Naive thymus-derived CD8-positive, alpha-beta T cell (primary cell): ENCODE data around the gene SPO11. TPM values are rescaled to one million over a fixed set of nuclear protein-coding genes. Genes with fewer than 3 reads are reported as not detected.
A peak's percentile ranks its signal among the peaks of the same experiment; 100 is the strongest.
"Not testable (repeated sequence)": the region's sequence is repeated elsewhere in the genome, so short reads cannot be mapped to it uniquely, and the experiment has no call there.

Source experiments
- ATAC-seq, 2 donors: fragments of 150-1000 bp; cut with Tn5 transposase in 1 of 2; sonication (Bioruptor Pico), chemical (Tn5 transposase) in 1 of 2; 1 replicate in 1 of 2; 2 replicates in 1 of 2; pipeline ENCODE4 v1.10.0; 2021; ENCODE audit warnings: mild to moderate bottlenecking in 2 of 2, moderate library complexity in 2 of 2
- POLR2A ChIA-PET: fragments of 350-600 bp; sonication (Branson Sonifier 250); formaldehyde crosslinking; loops from one replicate; lab custom pipeline; 2021; ENCODE audit warnings: antibody characterized with exemption; lab: Charles Lee
- DNase-seq, 10 donors: peaks; one replicate each; pipeline versions ENCODE4 v3.0.0 to v3.0.0-alpha.2; 2020 to 2022
- H3K27ac Mint-ChIP-seq, 10 donors: one replicate each; pipeline ENCODE4 v1.8.0; 2020 to 2022; ENCODE audit warnings: mild to moderate bottlenecking in 10 of 10, mixed read lengths in 10 of 10, moderate library complexity in 4 of 10, inconsistent platforms in 1 of 10
- H3K27me3 Mint-ChIP-seq, 5 donors: one replicate each; pipeline ENCODE4 v1.8.0; 2021 to 2022; ENCODE audit warnings: mixed read lengths in 5 of 5
- H3K36me3 Mint-ChIP-seq, 3 donors: one replicate each; pipeline ENCODE4 v1.8.0; 2020 to 2022; ENCODE audit warnings: mixed read lengths in 3 of 3, mild to moderate bottlenecking in 2 of 3, inconsistent platforms in 1 of 3
- H3K4me1 Mint-ChIP-seq, 4 donors: one replicate each; pipeline ENCODE4 v1.8.0; 2021 to 2022; ENCODE audit warnings: mixed read lengths in 4 of 4
- H3K4me3 Mint-ChIP-seq, 10 donors: one replicate each; pipeline ENCODE4 v1.8.0; 2020 to 2022; ENCODE audit warnings: mild to moderate bottlenecking in 10 of 10, mixed read lengths in 10 of 10, moderate library complexity in 6 of 10, inconsistent platforms in 1 of 10
- H3K9me3 Mint-ChIP-seq, 9 donors: one replicate each; pipeline ENCODE4 v1.8.0; 2020 to 2022; ENCODE audit warnings: mixed read lengths in 9 of 9, mild to moderate bottlenecking in 3 of 9, inconsistent platforms in 1 of 9, moderate library complexity in 1 of 9
- polyA plus RNA-seq, 3 donors: library from polyadenylated mRNA; unstranded; fragments of 300-500 nt; fragmentation: Illumina TruSeq; gene quantifications; one replicate each; pipeline ENCODE4 v1.2.3, GENCODE V29; 2021
- total RNA-seq, 8 experiments: library from RNA in 2 of 8; stranded (reverse) in 2 of 8; gene quantifications; one replicate each; pipeline ENCODE4 v1.2.3 and lab custom pipeline; 2021 to 2026

The SPO11 gene
- total and polyA plus RNA-seq, 5 experiments from 2014 or later = not detected

DNA sequence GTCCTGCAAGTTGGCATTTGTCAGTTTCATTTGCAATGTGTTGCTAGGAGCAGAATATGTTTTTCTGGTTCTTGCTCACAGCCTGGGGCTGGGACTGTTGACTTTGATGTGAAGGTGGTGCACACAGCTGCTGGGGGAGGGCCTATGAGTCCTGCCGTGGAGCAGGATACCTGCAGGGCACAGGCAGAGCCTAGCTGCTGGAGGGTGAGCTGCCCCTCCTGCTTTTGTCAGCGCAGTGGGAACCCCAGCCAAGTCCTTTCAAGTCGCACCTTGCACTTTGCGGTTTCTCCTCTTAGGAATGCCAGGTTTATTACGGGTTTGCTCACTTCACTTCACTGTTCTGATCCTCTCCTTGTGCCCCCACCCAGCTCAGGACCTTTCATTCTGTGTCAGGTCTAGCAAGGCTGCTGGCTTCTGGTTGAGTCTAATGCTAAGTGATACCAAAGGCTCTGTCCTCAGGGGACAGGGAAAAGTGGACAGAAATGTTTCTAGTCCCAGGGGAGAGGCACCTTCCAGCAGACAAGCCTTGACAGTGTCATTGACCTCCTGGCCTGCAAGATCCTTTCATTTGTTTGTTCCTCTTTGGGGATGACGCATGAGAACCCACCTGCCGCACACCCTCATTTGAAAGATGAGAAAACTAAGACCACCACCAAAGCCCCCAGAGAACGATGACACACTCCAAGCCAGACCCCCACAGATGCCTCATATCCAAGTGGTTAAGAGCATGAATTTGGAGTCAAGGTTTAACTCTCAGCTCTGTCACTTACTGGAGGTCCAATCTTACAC is 2.7 kb upstream of the SPO11 start:
- Mint-ChIP-seq H3K4me1 (peaks cover 0 to 1% (median 0%) of the 10 kb centered on the region in 4 donors), H3K27ac (no peak overlapping the region), H3K36me3 (peaks cover 0 to 5% (median 0%) of the 10 kb centered on the region in 3 donors), H3K4me3 (no peak overlapping the region), H3K27me3 (peaks cover 21 to 41% (median 31%) of the 10 kb centered on the region in 5 donors), H3K9me3 (peaks cover 0 to 14% (median under 1%) of the 10 kb centered on the region in 9 donors)
- ATAC-seq = no peak
- POLR2A ChIA-PET = no interaction called here
- no peak for DNase-seq

DNA sequence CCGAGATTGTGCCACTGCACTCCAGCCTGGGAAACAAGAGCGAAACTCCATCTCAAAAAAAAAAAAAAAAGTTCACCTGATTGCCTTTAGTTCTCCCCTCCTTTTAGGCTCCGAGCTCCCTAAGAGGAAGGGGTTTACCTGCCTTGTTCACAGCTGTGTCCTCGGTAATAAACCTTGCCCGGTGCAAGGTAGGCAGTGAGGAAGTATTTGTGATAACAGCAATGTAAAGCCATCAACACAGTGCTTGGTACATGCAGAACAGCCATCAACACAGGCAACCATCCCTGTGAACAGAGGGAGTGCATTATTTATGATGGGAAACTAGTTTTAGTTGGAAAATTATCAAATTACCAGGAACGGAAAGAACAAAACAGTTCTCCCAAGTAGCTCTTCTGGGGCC is 1.8 kb upstream of the SPO11 start:
- ATAC-seq = no peak
- no peak for DNase-seq
- H3K4me1 Mint-ChIP-seq = peaks cover 0 to 1% (median 0%) of the 10 kb centered on the region in 4 donors
- H3K4me3 Mint-ChIP-seq = no peak overlapping the region
- H3K9me3 Mint-ChIP-seq = peaks cover 0 to 14% (median 0%) of the 10 kb centered on the region in 9 donors
- H3K36me3 Mint-ChIP-seq = peaks cover 0 to 5% (median 0%) of the 10 kb centered on the region in 3 donors
- H3K27ac Mint-ChIP-seq = no peak overlapping the region
- POLR2A ChIA-PET = no interaction called here
- H3K27me3 Mint-ChIP-seq = peaks cover 13 to 37% (median 28%) of the 10 kb centered on the region in 5 donors

DNA sequence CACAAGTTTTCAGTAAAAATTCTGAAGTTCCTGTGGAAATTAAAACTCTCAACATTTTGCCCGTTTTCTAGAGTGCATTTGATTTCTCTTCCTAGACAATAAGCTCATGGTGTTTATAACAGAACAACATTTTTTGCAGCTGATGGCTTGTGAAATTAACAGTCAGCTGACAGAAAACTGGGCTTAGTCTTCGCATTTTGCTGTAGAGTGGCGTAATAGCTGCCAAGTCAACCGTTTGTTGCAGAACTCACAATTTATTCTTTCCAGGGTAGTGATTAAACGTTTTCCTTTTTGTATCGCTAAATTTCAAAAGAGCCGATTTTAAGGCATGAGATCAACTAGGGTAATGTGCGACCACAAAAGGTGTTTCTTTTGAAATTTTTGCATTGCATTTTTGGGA is 1.4 kb downstream of the SPO11 start:
- DNase-seq = no peak
- H3K36me3 Mint-ChIP-seq = no peaks in the 10 kb centered on the region
- no peaks in the 10 kb centered on the region for H3K9me3 Mint-ChIP-seq
- H3K27me3 Mint-ChIP-seq = peaks cover 11 to 42% (median 24%) of the 10 kb centered on the region in 5 donors
- peaks cover 0 to 1% (median 0%) of the 10 kb centered on the region in 4 donors for H3K4me1 Mint-ChIP-seq
- no peak overlapping the region for H3K4me3 Mint-ChIP-seq
- POLR2A ChIA-PET = no interaction called here
- no peak for ATAC-seq
- H3K27ac Mint-ChIP-seq = no peak overlapping the region

DNA sequence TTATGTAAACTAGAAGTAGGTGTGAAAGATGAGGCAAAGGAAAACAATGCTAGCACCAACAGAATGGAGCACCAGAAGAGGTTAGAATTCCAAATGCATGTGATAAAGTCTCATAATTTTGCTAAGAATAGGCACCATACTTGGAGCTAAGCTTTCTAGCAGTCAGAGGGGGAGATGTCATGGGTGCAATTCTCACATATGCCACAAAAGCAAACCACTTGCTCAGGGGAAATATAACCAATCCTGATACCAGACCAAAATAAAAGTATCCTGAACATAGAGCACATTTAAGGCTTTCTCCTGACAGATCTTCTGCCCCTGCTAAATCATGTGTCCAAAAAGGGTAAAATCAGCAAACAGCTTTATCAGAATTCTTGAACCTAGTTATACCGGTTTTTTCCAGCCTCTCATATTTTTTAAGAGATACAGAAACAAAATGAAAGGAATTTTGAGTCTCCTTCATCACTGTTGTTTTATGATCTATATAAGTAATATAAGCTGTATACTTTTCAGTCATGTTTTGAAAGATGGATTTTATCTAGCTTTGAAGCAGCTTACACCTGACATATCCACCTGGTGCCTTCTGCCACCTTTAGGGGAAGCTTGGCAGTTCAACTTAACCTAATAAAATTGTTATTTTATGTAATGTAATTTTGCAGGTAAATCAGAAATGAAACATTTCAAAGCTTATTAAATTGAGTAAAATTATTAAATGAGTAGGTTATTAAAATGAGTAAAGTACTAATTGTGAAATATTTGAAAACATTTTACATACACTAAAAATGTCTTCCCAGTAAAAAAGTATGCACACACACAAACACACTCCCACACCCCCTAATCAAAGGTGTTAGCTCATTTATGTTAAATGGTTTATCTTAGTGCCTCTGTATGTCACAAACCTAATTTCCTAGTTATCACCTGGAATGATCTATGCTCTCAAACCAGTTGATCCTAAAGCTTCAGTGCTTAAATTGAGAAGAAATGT is 2.8 kb downstream of the SPO11 start:
- no peak for ATAC-seq
- POLR2A ChIA-PET = no interaction called here
- Mint-ChIP-seq H3K36me3 (no peaks in the 10 kb centered on the region), H3K4me3 (no peak overlapping the region), H3K9me3 (no peaks in the 10 kb centered on the region), H3K4me1 (no peaks in the 10 kb centered on the region), H3K27me3 (peaks cover 17 to 50% (median 26%) of the 10 kb centered on the region in 5 donors), H3K27ac (peak overlapping the region in 2 of 10 donors; percentile 20 to 50)
- no peak for DNase-seq

DNA sequence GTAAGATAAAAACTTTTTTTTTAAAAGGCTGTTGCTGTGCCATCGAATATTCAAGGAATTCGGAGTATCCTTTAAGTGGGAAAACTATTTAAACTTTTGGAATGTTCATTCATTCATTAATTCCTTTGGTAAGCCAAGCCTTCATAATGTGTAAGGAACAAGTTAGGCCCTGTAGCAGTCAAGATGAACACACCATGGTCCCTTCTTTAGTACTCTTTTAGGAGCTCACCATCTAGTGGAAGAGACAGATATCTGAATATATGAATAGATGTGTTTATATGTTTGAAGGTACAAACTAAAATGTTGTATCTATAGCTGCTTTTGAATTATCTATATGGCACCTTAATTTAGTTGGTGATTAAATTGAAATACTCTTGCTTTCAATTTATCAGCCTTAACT is 5.8 kb downstream of the SPO11 start:
- Mint-ChIP-seq H3K4me1 (no peaks in the 10 kb centered on the region), H3K9me3 (no peaks in the 10 kb centered on the region), H3K27ac (no peak overlapping the region), H3K36me3 (no peaks in the 10 kb centered on the region), H3K4me3 (no peak overlapping the region), H3K27me3 (peaks cover 14 to 43% (median 26%) of the 10 kb centered on the region in 5 donors)
- POLR2A ChIA-PET = no interaction called here
- ATAC-seq (no peak), DNase-seq (no peak)

DNA sequence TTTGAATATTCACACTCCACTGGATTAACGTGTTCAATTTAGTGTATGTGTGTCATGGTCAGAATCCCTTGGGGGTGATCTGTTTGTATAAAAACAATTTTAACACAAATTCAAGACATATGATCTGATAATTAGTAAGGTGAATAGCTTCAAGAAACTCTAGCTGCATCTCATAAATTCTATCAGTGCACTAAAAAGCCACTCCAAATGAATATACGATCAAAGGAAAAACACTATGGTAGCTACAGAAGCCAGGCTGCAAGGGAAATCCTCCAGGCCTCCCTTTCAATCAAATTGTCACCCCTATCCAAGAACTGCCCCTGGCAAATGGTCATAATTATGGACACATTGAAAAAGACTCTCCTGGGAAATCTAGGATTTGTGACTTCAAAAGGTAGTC is 12.1 kb downstream of the SPO11 start:
- no peaks in the 10 kb centered on the region for H3K9me3 Mint-ChIP-seq
- no peak for DNase-seq
- H3K36me3 Mint-ChIP-seq = no peaks in the 10 kb centered on the region
- no peak overlapping the region for H3K4me3 Mint-ChIP-seq
- H3K27me3 Mint-ChIP-seq = peaks cover 3 to 22% (median 5%) of the 10 kb centered on the region in 5 donors
- no peak for ATAC-seq
- H3K27ac Mint-ChIP-seq = no peak overlapping the region
- no peaks in the 10 kb centered on the region for H3K4me1 Mint-ChIP-seq
- POLR2A ChIA-PET = no interaction called here

DNA sequence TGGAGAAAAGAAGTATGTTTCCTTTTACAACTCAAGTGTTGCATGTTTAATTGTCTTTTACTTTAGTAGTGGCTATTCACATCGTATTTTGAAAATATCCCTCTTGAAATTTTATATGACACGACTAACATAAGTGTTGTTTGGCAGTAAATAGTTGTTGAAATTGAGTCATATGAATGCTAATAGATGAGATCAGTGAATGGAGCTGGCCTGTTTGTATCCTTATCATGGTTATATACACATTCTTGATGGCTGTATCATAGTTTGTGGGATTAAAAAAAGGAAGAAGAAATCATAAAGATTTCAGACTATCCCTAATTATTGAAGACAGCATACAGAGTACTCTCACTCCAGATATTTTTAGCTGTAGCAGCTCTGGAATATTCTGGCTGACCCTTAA is 13.2 kb downstream of the SPO11 start:
- Mint-ChIP-seq H3K9me3 (no peaks in the 10 kb centered on the region), H3K4me3 (no peak overlapping the region), H3K36me3 (no peaks in the 10 kb centered on the region), H3K4me1 (no peaks in the 10 kb centered on the region), H3K27me3 (peaks cover 0 to 18% (median 5%) of the 10 kb centered on the region in 5 donors), H3K27ac (no peak overlapping the region)
- ATAC-seq (no peak), DNase-seq (no peak)
- POLR2A ChIA-PET = no interaction called here

DNA sequence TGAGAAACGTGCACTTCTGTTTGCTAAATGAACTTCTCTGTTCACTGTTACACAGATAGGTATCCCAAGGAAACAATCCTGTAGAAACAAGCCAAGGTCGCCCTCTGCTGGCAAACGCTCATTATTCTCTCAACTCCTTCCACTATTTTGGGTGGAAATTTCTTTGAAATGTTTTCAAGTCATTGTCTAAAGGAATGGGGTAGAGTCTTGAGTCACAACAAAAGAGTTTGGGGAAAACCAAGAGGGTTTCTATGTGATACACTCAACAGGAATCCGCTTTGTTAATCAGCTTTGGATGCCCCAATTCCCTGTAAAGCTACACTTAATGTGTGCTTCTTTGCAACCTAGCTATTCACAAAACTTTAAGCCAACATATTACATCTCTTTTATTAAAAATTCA is 16.9 kb downstream of the SPO11 start:
- no peak overlapping the region for H3K4me3 Mint-ChIP-seq
- POLR2A ChIA-PET = no interaction called here
- H3K36me3 Mint-ChIP-seq = no peaks in the 10 kb centered on the region
- H3K9me3 Mint-ChIP-seq = no peaks in the 10 kb centered on the region
- ATAC-seq = peak; percentile 23 to 34
- peaks cover 0 to under 1% (median under 1%) of the 10 kb centered on the region in 4 donors for H3K4me1 Mint-ChIP-seq
- peaks cover 0 to 15% (median 0%) of the 10 kb centered on the region in 5 donors for H3K27me3 Mint-ChIP-seq
- DNase-seq = peak; percentile 33 to 80 (median 56)
- H3K27ac Mint-ChIP-seq = no peak overlapping the region

DNA sequence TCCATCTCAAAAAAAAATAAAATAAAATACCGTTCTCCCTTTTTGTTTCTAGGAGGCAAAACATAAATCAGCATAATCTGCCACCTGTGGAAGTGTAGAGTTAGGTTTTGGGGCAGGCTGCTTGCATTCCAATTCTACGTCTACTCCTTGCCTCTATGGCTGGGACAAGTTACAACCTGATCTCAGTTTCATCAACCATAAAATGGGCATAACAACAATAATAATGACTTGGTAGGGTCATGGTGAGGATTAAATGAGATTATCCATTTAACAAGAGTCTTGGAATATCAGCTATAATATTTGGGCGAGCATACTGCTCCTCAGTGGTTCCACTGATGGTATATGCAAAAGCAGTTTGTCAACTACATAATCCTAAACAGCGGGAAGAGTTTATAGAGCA is 17.8 kb downstream of the SPO11 start:
- no peak for DNase-seq
- no peaks in the 10 kb centered on the region for H3K36me3 Mint-ChIP-seq
- peaks cover 0 to 8% (median 0%) of the 10 kb centered on the region in 5 donors for H3K27me3 Mint-ChIP-seq
- H3K9me3 Mint-ChIP-seq = no peaks in the 10 kb centered on the region
- POLR2A ChIA-PET = no interaction called here
- no peak for ATAC-seq
- no peak overlapping the region for H3K27ac Mint-ChIP-seq
- peaks cover 5 to 10% (median 9%) of the 10 kb centered on the region in 4 donors for H3K4me1 Mint-ChIP-seq
- H3K4me3 Mint-ChIP-seq = no peak overlapping the region

DNA sequence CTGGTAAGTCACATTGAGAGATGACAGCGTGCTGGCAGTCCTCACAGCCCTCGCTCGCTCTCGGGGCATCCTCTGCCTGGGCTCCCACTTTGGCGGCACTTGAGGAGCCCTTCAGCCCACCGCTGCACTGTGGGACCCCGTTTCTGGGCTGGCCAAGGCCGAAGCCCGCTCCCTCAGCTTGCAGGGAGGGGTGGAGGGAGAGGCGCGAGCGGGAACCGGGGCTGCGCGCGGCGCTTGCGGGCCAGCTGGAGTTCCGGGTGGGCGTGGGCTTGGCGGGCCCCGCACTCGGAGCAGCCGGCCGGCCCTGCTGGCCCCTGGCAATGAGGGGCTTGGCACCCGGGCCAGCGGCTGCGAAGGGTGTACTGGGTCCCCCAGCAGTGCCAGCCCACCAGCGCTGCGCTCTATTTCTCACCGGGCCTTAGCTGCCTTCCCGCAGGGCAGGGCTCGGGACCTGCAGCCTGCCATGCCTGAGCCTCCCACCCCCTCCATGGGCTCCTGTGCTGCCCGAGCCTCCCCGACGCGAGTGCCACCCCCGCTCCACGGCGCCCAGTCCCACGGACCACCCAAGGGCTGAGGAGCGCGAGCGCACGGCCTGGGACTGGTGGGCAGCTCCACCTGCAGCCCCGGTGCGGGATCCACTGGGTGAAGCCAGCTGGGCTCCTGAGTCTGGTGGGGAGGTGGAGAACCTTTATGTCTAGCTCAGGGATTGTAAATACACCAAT is 18.8 kb downstream of the SPO11 start:
- Mint-ChIP-seq H3K4me1 (peaks cover 8 to 20% (median 19%) of the 10 kb centered on the region in 4 donors), H3K27ac (peak overlapping the region in 1 of 10 donors; percentile 15), H3K4me3 (peak overlapping the region in 2 of 10 donors; percentile 4 to 29)
- POLR2A ChIA-PET, DNase-seq, H3K9me3 Mint-ChIP-seq, ATAC-seq, H3K36me3 Mint-ChIP-seq, H3K27me3 Mint-ChIP-seq: not testable (repeated sequence)

DNA sequence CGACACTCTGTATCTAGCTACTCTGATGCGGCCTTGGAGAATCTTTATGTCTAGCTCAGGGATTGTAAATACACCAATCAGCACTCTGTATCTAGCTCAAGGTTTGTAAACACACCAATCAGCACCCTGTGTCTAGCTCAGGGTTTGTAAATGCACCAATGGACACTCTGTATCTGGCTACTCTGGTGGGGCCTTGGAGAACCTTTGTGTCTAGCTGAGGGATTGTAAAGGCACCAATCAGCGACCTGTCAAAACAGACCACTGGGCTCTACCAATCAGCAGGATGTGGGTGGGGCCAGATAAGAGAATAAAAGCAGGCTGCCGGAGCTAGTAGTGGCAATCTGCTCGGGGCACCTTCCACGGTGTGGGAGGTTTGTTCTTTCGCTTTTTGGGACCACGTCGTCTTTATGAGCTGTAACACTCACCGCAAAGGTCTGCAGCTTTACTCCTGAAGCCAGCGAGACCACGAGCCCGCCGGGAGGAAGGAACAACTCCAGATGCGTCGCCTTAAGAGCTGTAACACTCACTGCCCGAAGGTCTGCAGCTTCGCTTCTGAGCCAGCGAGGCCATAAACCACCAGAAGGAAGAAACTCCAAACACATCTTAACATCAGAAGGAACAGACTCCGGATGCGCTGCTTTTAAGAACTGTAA is 19.4 kb downstream of the SPO11 start:
- Mint-ChIP-seq H3K27ac (peak overlapping the region in 8 of 10 donors; percentile 19 to 88 (median 78)), H3K4me1 (peaks cover 10 to 25% (median 24%) of the 10 kb centered on the region in 4 donors), H3K4me3 (peak overlapping the region; percentile 22 to 85 (median 56)), H3K36me3 (peaks cover 0 to 14% (median 0%) of the 10 kb centered on the region in 3 donors)
- DNase-seq = peak in 1 of 10 donors; percentile 4
- not testable (repeated sequence) for ATAC-seq, H3K27me3 Mint-ChIP-seq, H3K9me3 Mint-ChIP-seq
- POLR2A ChIA-PET = interaction anchor here (0.6 to 1.6 kb wide), 2 partner anchors 32 to 43 kb away, joined by 3 to 6 read pairs; no protein-coding TSS in a partner anchor
